ENCODE measurements around the gene BMPR1A. TPM values are rescaled to one million over a fixed set of nuclear protein-coding genes. Genes with fewer than 3 reads are reported as not detected.

Gene BMPR1A
- total RNA-seq, 1 experiment from 2014 or later: 42.6 TPM

GRCh38 chr10:86775870-86776180 is 19.4 kb downstream of the BMPR1A start:
- no peaks in the 10 kb centered on the region for H3K9me2 ChIP-seq (ENCODE audit: insufficient read depth)
- H2AFZ ChIP-seq (ENCODE audit: low read depth, low read length, poor library complexity, severe bottlenecking): no peak overlapping the region
- H3K27me3 ChIP-seq (ENCODE audit: insufficient read depth, low read length): no peaks in the 10 kb centered on the region
- H3K79me2 ChIP-seq (ENCODE audit: insufficient read depth, low read length): peaks cover 79% of the 10 kb centered on the region
- TF ChIP-seq REST (IDR thresholded peaks at IDR 0.05; ENCODE audit: low read depth) (no peak), ZFX (IDR thresholded peaks at IDR 0.05) (no peak), JUND (IDR thresholded peaks at IDR 0.05) (no peak), ATF3 (IDR thresholded peaks at IDR 0.05) (no peak), FOSL1 (IDR thresholded peaks at IDR 0.05; ENCODE audit: low read depth) (no peak), TCF7L2 (IDR thresholded peaks at IDR 0.05; ENCODE audit: borderline replicate concordance, extremely low read depth, insufficient read depth, insufficient read length) (no peak), MAX (IDR thresholded peaks at IDR 0.05) (no peak), CTCF (IDR thresholded peaks at IDR 0.05 in 2 of 3, conservative IDR thresholded peaks at IDR 0.05 in 1 of 3; ENCODE audit: borderline replicate concordance in 1 of 3, insufficient read depth in 1 of 3, low read depth in 2 of 3, low read length in 2 of 3) (no peak), SRF (IDR thresholded peaks at IDR 0.05; ENCODE audit: low read depth) (no peak), SIN3A (IDR thresholded peaks at IDR 0.05; ENCODE audit: low read depth) (no peak), EZH2 (IDR thresholded peaks at IDR 0.05) (no peak), EZH2phosphoT487 (IDR thresholded peaks at IDR 0.05; ENCODE audit: borderline replicate concordance) (no peak), ELF1 (IDR thresholded peaks at IDR 0.05; ENCODE audit: borderline replicate concordance, low read depth) (no peak), EGR1 (IDR thresholded peaks at IDR 0.05; ENCODE audit: low read depth) (no peak), ZBTB33 (IDR thresholded peaks at IDR 0.05; ENCODE audit: extremely low read depth, insufficient replicate concordance, low read length) (no peak), CEBPB (IDR thresholded peaks at IDR 0.05; ENCODE audit: low read depth) (no peak), POLR2A (IDR thresholded peaks at IDR 0.05; ENCODE audit: borderline replicate concordance, extremely low read depth, insufficient read depth, insufficient read length) (no peak), SP1 (IDR thresholded peaks at IDR 0.05; ENCODE audit: low read depth) (no peak)
- H3K36me3 ChIP-seq (ENCODE audit: control insufficient read depth in 1 of 2, insufficient read depth in 2 of 2, low read length in 2 of 2): no peaks in the 10 kb centered on the region
- no TSS peak for BruUV-seq (replicated peaks)
- 0 out of 4 replicates have a peak, but pooled peaks cover 0 to 4% of the 10 kb centered on the region in 2 experiments for H3K4me1 ChIP-seq (ENCODE audit: control insufficient read depth in 1 of 2, insufficient read depth in 2 of 2, low read length in 2 of 2)
- DNase-seq (ENCODE audit: low read depth, low spot score) (no peak), ATAC-seq (no peak)
- H3K4me3 ChIP-seq (replicated peaks in 1 of 2; ENCODE audit: low read depth in 1 of 2, low read length in 2 of 2): no peak overlapping the region
- no peak overlapping the region for H3K9ac ChIP-seq (ENCODE audit: low read length)
- ChIA-PET CTCF (no interaction called here), POLR2A (no interaction called here), RAD21 (ENCODE audit: low non-redundant PET in 1 of 2, low total read pairs in 2 of 2, uncharacterized antibody in 2 of 2, unreplicated experiment in 2 of 2) (no interaction called here)
- intact Hi-C loops (cut with micrococcal nuclease): no loop called here
- no peaks in the 10 kb centered on the region for H4K20me1 ChIP-seq (ENCODE audit: insufficient read depth)
- H3K9me3 ChIP-seq (ENCODE audit: control insufficient read depth in 1 of 2, insufficient read depth in 1 of 2, low read depth in 1 of 2, low read length in 2 of 2): no peaks in the 10 kb centered on the region
- no peak overlapping the region for H3K27ac ChIP-seq (ENCODE audit: low read depth, low read length)
- no peak overlapping the region for H3K4me2 ChIP-seq (ENCODE audit: low read length)
